GM19043 (cell line): ENCODE results near the gene PUM1.
"Not testable (repeated sequence)": the region's sequence is repeated elsewhere in the genome, so short reads cannot be mapped to it uniquely, and the experiment has no call there.

Experiments
- ATAC-seq: cut with Tn5 transposase; IDR thresholded peaks from one replicate; pipeline ENCODE4 v1.9.1; 2021; ENCODE audit warnings: low read depth; ENCODE audit not compliant: unreplicated experiment

Gene PUM1

DNA sequence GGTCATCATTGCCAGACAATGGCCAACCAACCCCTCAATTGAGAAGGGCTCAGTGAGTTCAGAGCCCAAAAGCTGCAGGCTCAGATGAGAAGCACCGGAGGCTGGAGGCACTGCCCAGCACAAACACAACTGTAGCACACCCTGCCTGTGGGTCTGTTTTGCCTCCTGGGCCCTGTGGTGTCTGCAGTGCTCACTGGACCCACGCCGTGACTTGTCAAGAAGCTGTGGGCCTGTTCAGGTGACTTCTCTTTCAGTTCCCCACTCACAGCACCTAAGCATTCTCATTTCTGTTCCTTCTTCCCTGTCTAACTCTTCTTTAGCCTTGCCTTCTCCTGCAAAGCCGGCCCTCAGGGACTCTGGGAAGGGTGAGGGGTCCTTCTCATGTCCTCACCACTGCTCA, 129.8 kb downstream of the PUM1 start:
- ATAC-seq, result not testable (repeated sequence)

DNA sequence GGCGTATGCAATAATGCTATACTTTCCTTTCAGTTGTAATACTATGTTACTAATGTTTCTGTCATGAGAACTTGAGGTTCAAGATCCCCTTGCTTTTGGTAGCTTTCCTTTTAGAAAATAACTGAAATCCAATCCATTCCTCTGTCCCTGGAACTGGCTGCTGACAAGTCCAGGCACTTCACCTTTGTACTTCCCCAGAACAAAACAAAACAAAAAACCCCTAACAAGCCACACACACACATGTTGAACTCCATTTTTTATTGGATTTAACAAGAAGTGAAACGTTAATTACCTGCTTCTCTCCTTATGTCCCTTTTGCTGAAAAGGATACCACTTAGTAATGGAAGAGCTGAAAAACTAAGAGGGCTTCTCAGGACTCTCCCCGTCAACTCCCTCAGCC, 130.9 kb downstream of the PUM1 start:
- ATAC-seq, result no peak

DNA sequence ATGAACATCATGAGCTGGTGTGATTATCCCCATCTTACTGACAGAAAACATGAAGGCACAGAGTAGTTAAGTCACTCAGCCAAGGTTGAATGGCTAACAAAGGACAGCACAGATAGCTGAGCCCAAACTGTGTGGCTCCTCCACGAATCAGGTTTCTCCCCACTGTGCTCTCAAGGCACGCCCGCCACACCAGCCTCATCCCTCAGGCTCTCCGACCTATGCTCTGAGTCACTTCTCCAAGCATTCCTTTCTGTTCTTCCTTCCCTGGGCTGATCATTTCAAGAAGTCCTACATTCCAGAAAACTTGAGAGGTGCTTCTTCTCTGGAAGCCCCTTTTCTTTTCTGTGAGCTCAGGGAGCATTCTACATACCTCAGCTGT, 131.7 kb downstream of the PUM1 start:
- ATAC-seq, result no peak

DNA sequence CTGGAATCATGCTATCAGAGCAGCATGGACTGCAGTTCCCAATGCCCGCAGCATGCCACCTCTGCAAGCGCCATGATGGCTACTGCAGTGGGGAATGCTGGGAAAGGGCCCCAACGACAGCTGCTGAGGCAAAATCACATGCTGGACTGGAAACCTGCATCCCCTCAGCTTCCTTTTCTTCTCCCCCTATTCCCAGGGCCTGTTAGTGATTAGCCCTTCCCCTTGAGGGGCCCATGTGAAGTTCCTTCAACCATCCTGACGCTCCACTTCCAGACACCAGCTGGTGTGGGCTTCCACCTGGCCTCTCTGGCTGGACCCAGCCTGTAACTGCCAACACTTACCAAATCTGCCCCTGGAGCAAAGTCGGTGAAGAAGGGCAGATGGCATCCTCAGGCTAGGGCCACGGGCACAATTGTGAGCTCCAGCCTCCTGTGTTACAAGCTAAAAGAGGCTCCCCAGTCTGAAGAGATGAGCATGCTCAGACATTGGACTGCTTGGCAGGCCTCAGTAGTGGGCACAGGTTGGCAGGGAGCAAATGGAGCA, 134.8 kb downstream of the PUM1 start:
- no peak for ATAC-seq

DNA sequence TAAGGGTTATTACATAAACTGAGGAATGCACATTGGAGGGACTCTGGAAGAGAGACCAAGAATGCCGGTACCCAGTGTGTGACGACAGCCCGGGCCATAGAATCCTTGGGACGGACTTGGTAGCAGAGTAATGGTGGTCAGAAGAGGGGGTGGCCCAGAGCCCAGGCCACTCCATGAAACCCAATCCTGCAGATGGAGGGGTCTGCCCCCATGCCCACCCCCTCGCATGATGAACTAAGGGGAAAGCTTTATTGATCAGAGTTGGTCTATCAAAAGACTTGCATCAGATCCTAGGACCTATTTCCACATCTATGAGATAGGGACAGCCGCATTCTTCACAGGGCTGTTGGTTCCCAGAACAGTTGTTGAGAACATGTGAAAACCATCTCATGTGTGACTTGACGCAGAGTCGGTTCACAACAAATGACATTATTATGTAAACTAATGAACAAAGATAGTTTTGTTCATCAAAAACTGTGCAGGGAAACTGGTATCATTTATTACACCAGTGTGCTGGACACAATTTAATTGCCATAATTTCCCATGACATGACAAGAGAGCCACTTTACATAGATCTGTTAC, 135.5 kb downstream of the PUM1 start:
- no peak for ATAC-seq

DNA sequence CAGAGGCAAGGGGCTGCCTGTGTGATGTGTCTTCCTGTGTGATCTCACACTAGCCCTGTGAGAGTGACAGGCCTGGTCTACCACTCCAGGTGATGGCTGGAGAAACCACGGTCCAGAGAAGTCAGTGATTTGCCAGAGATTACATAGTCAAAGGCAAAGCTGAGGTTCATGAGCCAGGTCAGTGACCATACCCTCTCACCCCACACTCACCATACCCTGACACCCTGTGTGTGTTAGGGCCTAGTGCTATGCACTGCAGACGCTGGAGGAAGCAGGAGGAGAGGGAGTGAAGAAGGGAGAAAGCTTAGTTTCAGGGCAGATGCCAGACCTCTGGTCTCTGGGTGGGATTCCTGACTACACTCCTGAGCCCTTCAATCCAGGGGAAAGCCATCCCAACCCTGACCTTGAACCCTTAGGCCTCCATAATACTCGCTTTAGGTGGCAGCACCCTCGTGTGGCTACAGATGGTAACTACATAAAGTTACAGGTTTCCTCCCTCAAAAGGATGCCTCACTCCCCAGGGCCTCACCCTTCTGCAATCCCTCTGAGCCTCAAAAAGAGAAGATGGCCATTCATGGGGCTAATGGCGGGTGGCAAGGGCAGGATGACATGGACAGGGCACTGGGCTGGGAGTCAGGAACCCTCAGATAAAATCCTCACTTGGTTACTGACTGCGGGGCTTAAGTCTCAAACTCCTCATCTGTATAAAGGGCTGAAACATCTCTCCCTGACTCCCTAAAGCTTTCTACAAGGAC, 136.2 kb downstream of the PUM1 start:
- no peak for ATAC-seq

DNA sequence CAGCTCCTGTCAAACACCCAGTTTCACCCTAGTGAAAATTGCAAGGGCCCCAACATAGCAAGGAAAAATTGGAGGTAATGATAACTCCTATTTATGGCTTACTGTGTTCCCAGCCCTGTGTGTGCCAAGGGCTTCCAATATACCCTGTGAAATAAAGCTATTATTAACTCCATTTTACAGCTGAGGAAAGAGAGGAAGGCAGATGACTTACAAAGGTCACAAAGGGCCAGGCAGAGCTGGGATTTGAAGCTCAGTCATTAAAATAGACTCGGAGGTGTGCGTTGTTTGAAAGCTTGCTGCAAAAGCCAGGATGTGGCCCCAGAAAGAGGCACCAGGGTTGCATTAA, 136.8 kb downstream of the PUM1 start:
- no peak for ATAC-seq

DNA sequence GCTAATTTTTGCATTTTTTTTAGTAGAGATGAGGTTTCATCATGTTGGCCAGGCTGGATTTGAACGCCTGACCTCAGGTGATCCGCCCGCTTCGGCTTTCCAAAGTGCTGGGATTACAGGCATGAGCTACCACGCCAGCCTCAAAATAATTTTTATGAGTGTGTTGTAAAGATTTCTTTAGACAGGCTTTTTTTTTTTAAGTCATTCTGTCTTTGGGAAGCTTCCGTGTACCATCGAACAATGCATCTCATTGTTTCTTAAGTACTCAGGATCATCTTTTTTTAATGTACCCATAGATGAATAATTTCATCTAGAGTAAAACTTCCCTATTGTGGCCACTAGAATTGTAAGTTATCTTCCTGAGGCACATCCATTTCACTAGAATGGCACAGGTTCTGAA, 137.3 kb downstream of the PUM1 start:
- ATAC-seq, result no peak

DNA sequence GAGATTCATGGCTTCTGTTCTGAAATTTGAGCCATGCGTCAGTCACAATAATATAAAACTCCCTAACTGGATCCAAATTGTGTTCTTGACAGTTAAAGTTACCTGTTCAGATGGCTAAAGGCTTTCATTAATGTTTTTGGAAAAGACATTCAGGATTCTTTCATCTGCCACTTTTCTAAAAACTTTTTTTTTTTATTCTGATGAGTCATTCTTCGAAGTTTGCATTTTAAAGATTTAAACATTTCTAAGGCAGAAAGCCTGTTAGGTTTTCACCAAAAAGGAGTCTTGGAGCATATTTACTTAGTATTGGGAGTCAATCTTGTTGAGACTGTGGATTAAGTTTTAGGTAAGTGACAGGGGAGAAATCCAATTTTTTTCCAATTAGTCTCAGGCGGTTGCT, 138.1 kb downstream of the PUM1 start:
- ATAC-seq, result no peak

DNA sequence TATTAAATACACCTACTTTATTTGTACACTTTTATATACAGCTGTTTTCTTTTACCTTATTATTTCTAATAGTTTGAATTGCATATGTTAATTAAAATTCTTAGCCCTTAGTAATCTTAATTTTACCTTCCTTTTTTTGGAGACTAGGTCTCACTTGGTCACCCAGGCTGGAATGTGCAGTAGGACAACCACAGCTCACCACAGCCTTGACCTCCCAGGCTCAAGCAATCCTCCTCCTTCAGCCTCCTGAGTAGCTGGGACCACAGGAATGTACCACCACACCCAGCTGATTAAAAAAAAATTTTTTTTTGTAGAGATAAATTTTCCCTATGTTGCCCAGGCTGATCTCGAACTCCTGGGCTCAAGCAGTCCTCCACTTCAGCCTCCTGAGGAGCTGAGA, 141.9 kb downstream of the PUM1 start:
- ATAC-seq, result no peak

DNA sequence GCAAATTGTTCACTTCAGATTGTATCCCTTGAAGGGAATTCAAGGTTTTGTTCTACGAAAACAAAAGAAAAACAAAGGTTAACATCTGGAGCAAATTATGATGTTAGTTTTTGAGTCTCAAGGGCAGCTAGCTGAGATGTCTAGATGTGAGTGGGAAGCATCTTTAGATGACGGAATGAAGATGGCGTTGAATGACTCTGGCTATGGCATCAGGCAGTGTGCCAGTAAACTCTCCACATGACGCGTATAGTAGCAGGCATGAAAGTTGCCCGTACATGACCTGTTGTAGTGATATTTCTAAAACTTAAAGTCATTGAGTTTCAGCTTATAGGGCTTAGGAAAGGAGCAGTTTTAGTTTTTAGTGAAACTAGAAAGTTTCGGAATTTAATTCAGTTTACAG, 144.7 kb downstream of the PUM1 start:
- ATAC-seq, result no peak

DNA sequence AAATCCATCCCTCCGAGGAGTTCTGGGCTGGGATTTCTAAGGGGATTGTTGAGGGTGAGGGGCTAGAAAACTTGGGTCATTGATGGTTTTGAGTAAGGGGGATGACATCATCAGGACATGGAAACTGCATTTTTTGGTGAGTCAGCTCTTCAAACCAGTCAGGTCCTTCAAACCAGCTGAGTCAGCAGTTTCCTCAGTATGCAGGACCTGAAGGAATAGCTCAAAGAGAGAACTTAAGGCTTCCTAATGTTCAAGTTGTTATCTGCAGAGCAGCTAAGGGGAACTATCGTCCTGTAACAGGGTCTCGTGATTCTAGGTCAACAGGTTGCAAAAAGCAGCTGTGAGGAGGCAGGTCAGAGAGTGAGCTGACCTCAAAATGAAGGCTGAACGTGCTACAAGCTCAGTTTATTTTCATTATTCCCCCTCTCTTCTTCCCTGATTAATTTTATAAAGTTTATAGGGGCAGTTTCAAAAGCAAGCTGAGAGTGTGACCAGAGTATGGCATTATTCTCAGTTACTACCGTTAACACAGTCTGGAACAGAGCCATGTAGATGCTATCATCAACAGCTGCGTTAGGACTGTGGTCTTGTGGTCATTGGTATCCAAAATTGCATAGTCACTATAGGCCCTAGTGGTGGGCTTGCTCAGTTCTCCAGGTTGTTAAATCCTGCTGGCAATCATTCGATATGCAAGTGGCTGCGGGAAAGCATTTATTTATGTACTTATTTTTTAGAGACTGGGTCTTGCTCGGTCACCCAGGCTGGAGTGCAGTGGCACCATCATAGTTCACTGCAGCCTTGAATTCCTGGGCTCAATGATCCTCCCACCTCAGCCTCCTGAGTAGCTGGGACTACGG, 146.3 kb downstream of the PUM1 start:
- ATAC-seq, result no peak

DNA sequence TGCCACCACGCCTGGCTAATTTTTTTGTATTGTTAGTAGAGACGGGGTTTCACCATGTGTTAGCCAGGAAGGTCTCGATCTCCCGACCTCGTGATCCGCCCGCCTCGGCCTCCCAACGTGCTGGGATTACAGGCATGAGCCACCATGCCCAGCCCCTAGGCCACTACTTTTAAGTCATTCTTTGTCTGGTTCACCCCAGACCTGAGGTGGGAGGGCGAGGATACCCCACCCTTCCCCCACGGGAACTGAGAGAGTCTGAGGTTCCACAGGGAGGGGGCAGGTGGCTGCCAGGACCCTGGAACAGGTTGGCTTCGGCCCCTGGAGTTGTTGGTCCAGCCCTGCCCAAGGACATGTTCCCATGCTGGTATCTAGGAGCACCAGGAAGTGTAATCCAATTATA, 149.2 kb downstream of the PUM1 start:
- no peak for ATAC-seq

DNA sequence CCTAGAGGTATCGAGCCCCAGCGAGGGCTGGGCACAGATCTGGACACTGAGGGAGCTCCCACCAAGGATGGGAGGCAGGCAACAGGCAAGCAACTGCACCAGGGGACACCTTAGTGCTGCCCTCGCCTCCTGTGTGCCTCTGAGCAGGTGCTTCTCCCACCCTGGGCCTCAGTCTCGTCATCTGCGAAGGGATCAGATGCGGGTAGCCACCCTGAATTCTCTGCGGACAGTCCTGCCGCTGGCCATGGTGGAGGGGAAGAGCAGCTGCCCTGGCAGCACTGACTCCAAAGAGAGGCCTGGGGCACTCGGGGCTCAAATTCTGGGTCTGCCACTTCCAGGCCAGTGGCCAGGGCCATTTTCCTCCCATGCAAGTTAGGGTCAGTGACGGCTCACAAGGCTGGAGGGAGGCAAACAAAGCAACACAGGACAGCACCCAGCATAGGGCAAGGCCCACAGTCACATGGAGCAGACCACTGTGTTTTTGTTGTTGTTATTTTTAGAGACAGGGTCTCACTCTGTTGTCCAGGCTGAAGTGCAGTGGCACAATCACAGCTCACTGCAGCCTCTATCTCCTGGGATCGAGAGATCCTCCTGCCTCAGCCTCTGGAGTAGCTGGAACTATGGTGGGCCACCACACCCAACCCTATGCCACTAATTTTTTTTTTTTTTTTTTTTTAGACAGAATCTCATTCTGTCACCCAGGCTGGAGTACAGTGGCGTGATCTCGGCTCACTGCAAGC, 149.9 kb downstream of the PUM1 start:
- no peak for ATAC-seq

DNA sequence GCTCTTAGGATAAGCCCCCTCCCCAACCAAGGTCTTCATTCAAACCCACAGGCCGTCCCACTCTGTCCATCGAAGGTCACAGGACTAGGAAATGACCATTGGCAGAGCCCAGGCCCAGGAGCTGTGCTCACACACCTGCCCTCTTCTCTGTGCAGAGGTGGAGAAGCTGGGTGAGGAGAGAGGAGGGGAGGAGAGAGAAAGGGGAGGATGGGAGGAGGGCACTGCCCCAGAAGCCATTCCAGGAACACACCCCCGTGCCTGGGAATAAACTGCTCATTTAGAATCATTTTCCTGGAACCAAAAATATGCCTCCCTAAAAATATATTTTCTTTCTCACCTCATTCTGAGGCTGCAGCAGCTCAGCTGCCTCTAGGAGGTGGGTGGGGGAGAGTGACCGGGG, 150.6 kb downstream of the PUM1 start:
- ATAC-seq, result no peak

DNA sequence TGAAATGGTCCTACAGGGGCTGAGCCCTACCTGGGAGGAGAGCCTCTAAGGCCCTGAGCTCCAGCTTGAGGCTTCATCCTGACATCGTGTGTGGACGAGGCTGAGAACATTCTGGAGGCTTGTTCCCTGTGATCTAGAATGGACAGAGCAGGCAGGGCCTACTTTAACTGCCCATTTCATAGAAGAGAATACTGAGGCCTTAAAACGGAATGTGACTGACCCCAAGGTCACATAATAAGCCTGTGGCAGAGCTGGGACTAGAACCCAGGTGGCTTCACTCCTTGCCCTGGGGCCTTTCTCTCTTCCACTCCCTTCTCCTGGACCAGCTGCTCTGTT, 151.0 kb downstream of the PUM1 start:
- no peak for ATAC-seq

DNA sequence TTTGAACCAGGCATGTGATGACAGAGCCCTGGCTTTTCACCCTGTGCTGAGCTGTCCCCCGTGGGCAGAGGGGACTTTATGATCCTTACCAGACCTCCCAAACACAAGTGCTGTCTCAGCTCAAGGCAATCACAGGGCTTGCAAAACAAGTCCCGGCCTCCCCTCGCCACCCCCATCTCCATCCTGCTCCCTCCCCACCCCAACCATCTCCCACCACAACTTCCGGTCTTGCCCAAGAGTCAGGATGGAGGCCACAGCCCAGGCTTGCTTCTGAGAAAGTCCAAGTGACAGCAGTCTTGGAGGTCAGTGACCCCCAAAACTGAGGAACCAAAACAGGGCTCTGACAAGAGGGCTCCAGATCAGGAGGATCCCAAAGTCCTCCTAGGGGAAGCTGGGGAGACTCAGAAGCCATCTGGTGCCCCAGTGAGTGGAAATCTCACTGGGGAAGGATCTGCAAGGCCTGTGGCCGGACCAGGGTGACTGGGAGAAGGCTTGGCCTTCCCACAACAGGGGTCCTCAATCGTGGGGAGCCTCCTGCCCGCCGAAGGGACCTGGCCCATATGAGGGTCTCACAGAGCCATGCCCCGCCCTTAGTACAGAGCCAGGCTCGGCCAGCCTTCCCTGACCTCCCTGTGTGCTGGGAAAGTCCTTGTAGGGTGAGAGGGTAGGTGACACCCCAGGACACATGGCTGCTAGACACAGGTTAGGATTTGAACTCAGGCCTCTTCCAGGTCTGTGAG, 152.4 kb downstream of the PUM1 start:
- ATAC-seq, result no peak

DNA sequence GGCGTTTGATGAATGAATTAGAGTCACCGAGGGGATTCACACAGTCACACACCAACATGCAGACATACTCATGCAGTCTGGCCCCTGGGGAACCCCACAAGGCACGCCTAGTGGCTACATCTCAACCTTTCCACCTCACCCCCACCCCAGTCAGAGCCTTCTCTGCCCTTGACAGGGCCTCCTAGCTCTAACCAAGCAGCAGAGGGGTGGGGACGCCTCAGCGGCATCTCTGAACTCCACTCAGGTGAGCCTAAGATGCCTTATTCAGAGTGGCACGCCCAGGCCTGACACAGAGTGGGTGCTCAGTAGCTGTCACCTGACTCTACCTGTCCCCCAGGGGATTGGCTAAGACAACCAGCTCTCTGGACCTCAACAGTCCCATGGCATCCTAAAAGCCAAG, 153.3 kb downstream of the PUM1 start:
- ATAC-seq, result no peak

DNA sequence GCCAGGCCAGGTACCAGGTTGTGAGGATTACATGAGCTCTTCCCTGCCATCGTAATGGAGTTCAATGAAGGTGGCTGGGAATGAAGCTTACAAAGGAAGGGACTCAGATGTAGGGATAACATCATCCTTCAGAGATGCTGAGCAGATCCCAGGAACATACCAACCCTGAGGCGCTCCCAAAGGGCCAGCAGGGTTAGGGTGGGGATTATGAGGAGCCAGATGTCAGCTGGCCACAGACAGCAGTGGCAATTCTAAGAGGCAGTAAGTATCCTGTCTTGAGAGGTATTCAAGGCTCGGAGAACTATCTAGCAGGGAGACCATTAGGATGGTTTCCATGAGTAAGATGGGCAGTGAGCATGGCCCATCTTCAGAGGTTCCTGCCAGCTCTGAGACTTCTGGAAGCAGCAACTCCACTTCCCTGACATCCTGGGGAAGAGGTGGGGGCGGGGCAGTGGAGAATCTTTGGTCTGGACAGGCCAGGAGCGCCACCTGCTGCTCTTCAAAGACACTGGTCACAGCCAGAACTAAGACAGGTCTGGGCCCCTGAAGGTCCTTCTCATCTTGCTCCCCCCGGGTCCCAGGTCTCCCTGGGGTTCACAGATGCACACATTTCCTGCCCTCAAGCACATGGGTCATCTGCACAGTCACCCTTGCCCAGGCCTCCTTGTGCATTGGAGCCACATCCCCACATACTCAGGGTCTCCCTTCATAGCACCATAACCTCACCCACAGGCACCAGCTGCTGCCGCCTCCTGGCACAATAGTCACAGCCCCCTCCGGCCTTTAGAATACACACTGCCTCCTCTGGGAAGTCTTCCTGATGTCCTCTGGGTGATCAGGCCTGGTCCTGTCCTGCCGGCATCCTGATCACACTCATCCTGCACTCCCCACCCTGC, 154.2 kb downstream of the PUM1 start:
- ATAC-seq, result no peak
